H1 (cell line): Measurements from ENCODE around the gene PSMB9. TPM values are rescaled to one million over a fixed set of nuclear protein-coding genes. Genes with fewer than 3 reads are reported as not detected.

Experiments used
- BRCA1 ChIP-seq: IDR thresholded peaks from 2 replicates; pipeline ENCODE4 v1.6.1; 2012; ENCODE audit warnings: low read depth, low read length, improper control_type of control experiment
- CEBPB ChIP-seq: IDR thresholded peaks from 2 replicates; pipeline ENCODE4 v1.6.1; 2012; ENCODE audit warnings: low read depth, low read length
- CHD7 ChIP-seq: fragments of 300-600 bp; sonication (generic); IDR thresholded peaks from 2 replicates; pipeline ENCODE4 v1.7.1; 2012; ENCODE audit warnings: low read length, moderate library complexity, mild to moderate bottlenecking, inconsistent platforms; ENCODE audit not compliant: insufficient replicate concordance
- GTF2F1 ChIP-seq: IDR thresholded peaks from 2 replicates; pipeline ENCODE4 v1.6.1; 2012; ENCODE audit warnings: low read depth, low read length, improper control_type of control experiment, borderline replicate concordance
- NANOG ChIP-seq: IDR thresholded peaks from 2 replicates; pipeline ENCODE4 v1.6.1; 2011; ENCODE audit warnings: low read length, low read depth, mild to moderate bottlenecking, inconsistent platforms; ENCODE audit not compliant: insufficient read depth, poor library complexity, severe bottlenecking
- RFX5 ChIP-seq: IDR thresholded peaks from 2 replicates; pipeline ENCODE4 v1.6.1; 2011; ENCODE audit warnings: low read depth, low read length, improper control_type of control experiment, borderline replicate concordance
- SIN3A ChIP-seq, 2 experiments: IDR thresholded peaks in 1 of 2; conservative IDR thresholded peaks in 1 of 2; 2 replicates each; pipeline ENCODE4 v1.6.1; 2011 to 2012; ENCODE audit warnings: low read length in 2 of 2, improper control_type of control experiment in 1 of 2, low read depth in 1 of 2, mild to moderate bottlenecking in 1 of 2
- USF2 ChIP-seq: IDR thresholded peaks from 2 replicates; pipeline ENCODE4 v1.6.1; 2011; ENCODE audit warnings: low read length, improper control_type of control experiment
- polyA plus RNA-seq, 7 experiments: library from polyadenylated mRNA; depleted of rRNA in 3 of 7; stranded (reverse) in 5 of 7; unstranded in 2 of 7; fragments of >200 nt in 5 of 7; fragments of 200-250 nt in 2 of 7; gene quantifications; 1 replicate in 5 of 7; 2 replicates in 1 of 7; 4 replicates in 1 of 7; pipeline versions ENCODE4 v1.2.1 to v1.2.3, GENCODE V29; 2011 to 2013; ENCODE audit warnings: missing spikeins in 2 of 7, mixed read lengths in 2 of 7
- total RNA-seq: library from RNA; stranded (reverse); fragmentation: NEBNext Ultra II Directional; extraction: Animal tissue kit (Norgen Biotek cat#: 25700); gene quantifications from 2 replicates; pipeline ENCODE4 v1.2.1, GENCODE V29; 2021

The PSMB9 gene
- total and polyA plus RNA-seq, 2 of the 8 experiments (the other 6 are each of a cell fraction or from before 2014, with no cell fraction given): 4.5 to 22.8 TPM

GRCh38 chr6:32888576-32888975 is 34.6 kb downstream of the PSMB9 start (continued):
- TF ChIP-seq CHD7: no peak
- TF ChIP-seq CEBPB: no peak
- no peak for TF ChIP-seq RFX5
- TF ChIP-seq GTF2F1: no peak
- TF ChIP-seq SIN3A (conservative IDR thresholded peaks at IDR 0.05 in 1 of 2, IDR thresholded peaks at IDR 0.05 in 1 of 2; ENCODE audit: low read depth in 1 of 2, low read length in 2 of 2): no peak
- no peak for TF ChIP-seq NANOG
- TF ChIP-seq BRCA1: no peak
- TF ChIP-seq USF2: no peak
